HepG2 (cell line): ENCODE results near the gene RANBP17. TPM values are rescaled to one million over a fixed set of nuclear protein-coding genes. Genes with fewer than 3 reads are reported as not detected.

Source experiments
- ATAC-seq: fragments of 200-7000 bp; cut with Tn5 transposase; 3 replicates; pipeline ENCODE4 v1.9.1; 2020; ENCODE audit warnings: mild to moderate bottlenecking, moderate library complexity
- BruUV-seq: library from RNA; stranded (reverse); fragments of 400-500 nt; replicated peaks from 2 replicates; lab custom pipeline; 2021; lab: Mats Ljungman, UMichigan
- CTCF ChIA-PET: fragments of 300-600 bp; formaldehyde crosslinking; extraction: SDS; loops from one replicate; lab custom pipeline; 2021; ENCODE audit warnings: low total read pairs, inconsistent platforms, low intra/inter-chr PET ratio; lab: Yijun Ruan, JAX
- POLR2A ChIA-PET: fragments of 350-600 bp; sonication (Branson Sonifier 250); formaldehyde crosslinking; loops from one replicate; lab custom pipeline; 2020; ENCODE audit warnings: antibody characterized with exemption, inconsistent platforms; lab: Yijun Ruan, JAX
- DNase-seq: peaks from one replicate; pipeline ENCODE4 v3.0.0-alpha.2; 2015; ENCODE audit warnings: low spot score
- FAIRE-seq: peaks from 3 replicates; lab custom pipeline; 2011; peaks lifted over from hg19 to GRCh38; lab: Jason Lieb, UNC
- H2AFZ ChIP-seq: one replicate; pipeline ENCODE4 v1.6.1; 2011; ENCODE audit warnings: low read length, inconsistent platforms
- H3K27ac ChIP-seq: fragments of 300-600 bp; 3 replicates; pipeline ENCODE4 v1.8.0; 2011; ENCODE audit warnings: mixed run types, mild to moderate bottlenecking, mixed read lengths, low read length, inconsistent platforms; ENCODE audit not compliant: insufficient read depth; ENCODE audit errors: extremely low read length
- H3K27me3 ChIP-seq, 2 experiments: fragments of 200-600 bp in 1 of 2; 2 replicates in 1 of 2; 3 replicates in 1 of 2; pipeline versions ENCODE4 v1.6.0 to v1.8.0; 2011; ENCODE audit warnings: low read length in 2 of 2, mild to moderate bottlenecking in 2 of 2, moderate library complexity in 2 of 2, inconsistent platforms in 1 of 2; ENCODE audit not compliant: insufficient read depth in 2 of 2, control insufficient read depth in 1 of 2
- H3K36me3 ChIP-seq, 2 experiments: fragments of 200-600 bp in 1 of 2; replicated peaks in 1 of 2; 2 replicates in 1 of 2; 3 replicates in 1 of 2; pipeline versions ENCODE4 v1.5.1 to v1.8.0; 2011; ENCODE audit warnings: low read length in 2 of 2, inconsistent platforms in 1 of 2; ENCODE audit not compliant: insufficient read depth in 2 of 2, control insufficient read depth in 1 of 2
- H3K4me1 ChIP-seq: 2 replicates; pipeline ENCODE4 v1.5.1; 2012; ENCODE audit warnings: low read length, inconsistent platforms; ENCODE audit not compliant: insufficient read depth
- H3K4me2 ChIP-seq: 2 replicates; pipeline ENCODE4 v1.6.0; 2011; ENCODE audit warnings: low read depth, low read length, inconsistent platforms
- H3K4me3 ChIP-seq, 3 experiments: fragments of 200-600 bp in 1 of 3; sonication (generic), shearing (Covaris generic) in 1 of 3; replicated peaks in 1 of 3; 2 replicates each; pipeline ENCODE4 v1.5.1; 2011 to 2016; ENCODE audit warnings: low read length in 3 of 3, inconsistent platforms in 2 of 3, low read depth in 2 of 3, mild to moderate bottlenecking in 2 of 3, control low read depth in 1 of 3, mixed read lengths in 1 of 3; ENCODE audit not compliant: insufficient read depth in 1 of 3
- H3K79me2 ChIP-seq: one replicate; pipeline ENCODE4 v1.6.1; 2011; ENCODE audit warnings: low read length, inconsistent platforms; ENCODE audit not compliant: insufficient read depth
- H3K9ac ChIP-seq: 2 replicates; pipeline ENCODE4 v1.6.0; 2011; ENCODE audit warnings: mild to moderate bottlenecking, low read depth, low read length, inconsistent platforms; ENCODE audit not compliant: insufficient read depth
- H3K9me3 ChIP-seq: 2 replicates; pipeline ENCODE4 v1.5.1; 2012; ENCODE audit warnings: mild to moderate bottlenecking, low read length
- H4K20me1 ChIP-seq: 2 replicates; pipeline ENCODE4 v1.6.0; 2011; ENCODE audit warnings: inconsistent platforms, mild to moderate bottlenecking, low read length, moderate library complexity; ENCODE audit not compliant: insufficient read depth
- ATF7 ChIP-seq, 2 experiments: fragments of 450-650 bp in 1 of 2; sonication (generic) in 1 of 2; formaldehyde crosslinking in 1 of 2; IDR thresholded peaks; 2 replicates each; pipeline versions ENCODE4 v1.4.0 to v1.6.1; 2016 to 2020; ENCODE audit warnings: antibody characterized with exemption in 1 of 2, mild to moderate bottlenecking in 1 of 2, missing genetic modification reagents in 1 of 2
- CREB1 ChIP-seq, 2 experiments: fragments of 450-650 bp in 1 of 2; IDR thresholded peaks; 2 replicates each; pipeline ENCODE4 v1.6.1; 2016 to 2017; ENCODE audit warnings: control low read depth in 1 of 2, mild to moderate bottlenecking in 1 of 2, missing compliant biosample characterization in 1 of 2, missing genetic modification characterization in 1 of 2
- FUBP1 ChIP-seq: sonication (generic); formaldehyde crosslinking; IDR thresholded peaks from 2 replicates; pipeline ENCODE4 v1.5.1; 2020; ENCODE audit warnings: missing genetic modification reagents, mild to moderate bottlenecking, borderline replicate concordance
- ZNF784 ChIP-seq: sonication (generic); formaldehyde crosslinking; IDR thresholded peaks from 2 replicates; pipeline ENCODE4 v1.5.1; 2020; ENCODE audit warnings: missing genetic modification reagents, mild to moderate bottlenecking, borderline replicate concordance
- WGBS: methylation state at CpG from one replicate; pipeline ENCODE4 v1.1.6; 2017; ENCODE audit warnings: low lambda C conversion rate; 5-methylcytosine and 5-hydroxymethylcytosine counted together
- in situ Hi-C: cut with HindIII; loops from 2 replicates; pipeline ENCODE4 v1.10.0; 2017; ENCODE audit warnings: low pct_unique_long_range_greater_than_20kb; ENCODE audit not compliant: extremely low pct_ligation_motif_present
- intact Hi-C: fragments of 100-400 bp; cut with micrococcal nuclease; formaldehyde crosslinking; loops from one replicate; pipeline ENCODE4 v1.10.0; 2022; ENCODE audit not compliant: unreplicated experiment
- polyA plus RNA-seq, 8 experiments: library from polyadenylated mRNA; depleted of rRNA in 3 of 8; stranded (reverse) in 7 of 8; unstranded in 1 of 8; fragments of >200 nt; fragmentation: Illumina TruSeq in 4 of 8; extraction: Trizol in 4 of 8; gene quantifications; 2 replicates each; pipeline versions ENCODE4 v1.2.1 to v1.2.3, GENCODE V29; 2011 to 2016; ENCODE audit warnings: low read depth in 4 of 8, missing spikeins in 1 of 8, mixed read lengths in 1 of 8; ENCODE audit not compliant: insufficient read depth in 1 of 8
- total RNA-seq, 5 experiments: library from RNA; depleted of rRNA; stranded (reverse); fragments of >200 nt; fragmentation: Illumina TruSeq; extraction: Trizol; gene quantifications; 2 replicates each; pipeline ENCODE4 v1.2.3, GENCODE V29; 2016; ENCODE audit warnings: low read depth in 1 of 5

Gene RANBP17
- total and polyA plus RNA-seq, 2 of the 13 experiments (the other 11 are each of a cell fraction or from before 2014, with no cell fraction given): not detected

GRCh38 chr5:171251519-171251918, 389.7 kb downstream of the RANBP17 start (continued):
- no peak for TF ChIP-seq FUBP1 (CRISPR knock-in tag)

GRCh38 chr5:171252674-171253073, 390.9 kb downstream of the RANBP17 start:
- Histone ChIP-seq H2AFZ (no peak overlapping the region), H3K4me1 (peaks cover 9% of the 10 kb centered on the region), H4K20me1 (no peaks in the 10 kb centered on the region), H3K27me3 (no peaks in the 10 kb centered on the region), H3K9ac (no peak overlapping the region), H3K4me3 (no peak overlapping the region), H3K79me2 (no peaks in the 10 kb centered on the region), H3K4me2 (no peak overlapping the region), H3K27ac (no peak overlapping the region), H3K9me3 (peaks cover 19% of the 10 kb centered on the region), H3K36me3 (no peaks in the 10 kb centered on the region)
- WGBS: 20% methylated on average over 6 of the region's 6 CpGs
- DNase-seq (no peak), FAIRE-seq (no peak), ATAC-seq (no peak)
- in situ Hi-C loops: no loop called here
- TF ChIP-seq ZNF784 (CRISPR knock-in tag): no peak
- peak; percentile 75 for TF ChIP-seq CREB1 (IDR thresholded peaks at IDR 0.05)
- no peak for TF ChIP-seq CREB1 (CRISPR knock-in tag; IDR thresholded peaks at IDR 0.05)
- peak; percentile 62 for TF ChIP-seq ATF7 (IDR thresholded peaks at IDR 0.05)
- no peak for TF ChIP-seq ATF7 (CRISPR knock-in tag; IDR thresholded peaks at IDR 0.05)
- intact Hi-C loops: no loop called here
- POLR2A ChIA-PET: no interaction called here
- CTCF ChIA-PET: no interaction called here
- BruUV-seq: no TSS peak
